IMR-90 (cell line): ENCODE data around the gene ZNF735. TPM values are rescaled to one million over a fixed set of nuclear protein-coding genes. Genes with fewer than 3 reads are reported as not detected.
"Not testable (repeated sequence)": the region's sequence is repeated elsewhere in the genome, so short reads cannot be mapped to it uniquely, and the experiment has no call there.

Source experiments
- ATAC-seq: fragments of 200-7000 bp; cut with Tn5 transposase; 2 replicates; pipeline ENCODE4 v1.9.1; 2020; ENCODE audit warnings: low read depth, mild to moderate bottlenecking, moderate library complexity
- BruUV-seq: library from RNA; stranded (reverse); fragments of 400-500 nt; replicated peaks from 2 replicates; lab custom pipeline; 2021; lab: Mats Ljungman, UMichigan
- CTCF ChIA-PET: fragments of 300-600 bp; formaldehyde crosslinking; extraction: SDS; loops from one replicate; lab custom pipeline; 2021; ENCODE audit warnings: antibody characterized with exemption; lab: Yijun Ruan, JAX
- POLR2A ChIA-PET: fragments of 300-600 bp; sonication (Branson Sonifier 250); formaldehyde crosslinking; loops from one replicate; lab custom pipeline; 2022; ENCODE audit warnings: antibody characterized with exemption; ENCODE audit not compliant: unreplicated experiment; lab: Charles Lee
- DNase-seq: peaks from one replicate; pipeline ENCODE4 v3.0.0; 2013
- H2AFZ ChIP-seq: replicated peaks from 2 replicates; pipeline ENCODE3; 2013; ENCODE audit warnings: low read length, mild to moderate bottlenecking; ENCODE audit not compliant: poor library complexity
- H2AK5ac ChIP-seq: 2 replicates; pipeline ENCODE4 v1.6.1; 2013; ENCODE audit warnings: low read depth, low read length, inconsistent platforms
- H2AK9ac ChIP-seq: replicated peaks from 2 replicates; pipeline ENCODE3; 2013; ENCODE audit warnings: mild to moderate bottlenecking, low read depth, low read length, moderate library complexity; ENCODE audit not compliant: poor library complexity
- H2BK120ac ChIP-seq: 2 replicates; pipeline ENCODE4 v1.6.1; 2013; ENCODE audit warnings: low read depth, low read length, inconsistent platforms
- H2BK15ac ChIP-seq: 3 replicates; pipeline ENCODE4 v1.6.1; 2013; ENCODE audit warnings: low read depth, low read length, inconsistent platforms
- H2BK20ac ChIP-seq: 2 replicates; pipeline ENCODE4 v1.6.1; 2013; ENCODE audit warnings: low read depth, mild to moderate bottlenecking, inconsistent platforms, low read length, moderate library complexity
- H2BK5ac ChIP-seq: 2 replicates; pipeline ENCODE4 v1.6.1; 2013; ENCODE audit warnings: mild to moderate bottlenecking, low read depth, low read length, inconsistent platforms; ENCODE audit not compliant: poor library complexity, severe bottlenecking
- H3K14ac ChIP-seq: replicated peaks from 2 replicates; pipeline ENCODE4 v1.6.1; 2013; ENCODE audit warnings: low read depth, low read length, inconsistent platforms
- H3K18ac ChIP-seq: 2 replicates; pipeline ENCODE4 v1.6.1; 2013; ENCODE audit warnings: low read depth, low read length, control low read depth
- H3K23ac ChIP-seq: 2 replicates; pipeline ENCODE4 v1.6.1; 2013; ENCODE audit warnings: low read depth, low read length, inconsistent platforms
- H3K27ac ChIP-seq: 2 replicates; pipeline ENCODE4 v1.5.1; 2013; ENCODE audit warnings: mild to moderate bottlenecking, control low read depth, low read length; ENCODE audit not compliant: insufficient read depth
- H3K27me3 ChIP-seq: 2 replicates; pipeline ENCODE4 v1.6.1; 2013; ENCODE audit warnings: low read length; ENCODE audit not compliant: control insufficient read depth, insufficient read depth
- H3K36me3 ChIP-seq: 2 replicates; pipeline ENCODE4 v1.6.1; 2013; ENCODE audit warnings: low read length, mixed read lengths; ENCODE audit not compliant: control insufficient read depth, insufficient read depth
- H3K4ac ChIP-seq: 2 replicates; pipeline ENCODE4 v1.6.1; 2013; ENCODE audit warnings: low read depth, low read length, inconsistent platforms
- H3K4me1 ChIP-seq: 2 replicates; pipeline ENCODE4 v1.6.1; 2013; ENCODE audit warnings: low read length, mixed read lengths; ENCODE audit not compliant: control insufficient read depth, insufficient read depth
- H3K4me2 ChIP-seq: 2 replicates; pipeline ENCODE4 v1.6.1; 2013; ENCODE audit warnings: low read depth, mild to moderate bottlenecking, control low read depth, low read length, moderate library complexity
- H3K4me3 ChIP-seq: 2 replicates; pipeline ENCODE4 v1.5.1; 2013; ENCODE audit warnings: low read depth, mild to moderate bottlenecking, control low read depth, low read length, moderate library complexity; ENCODE audit not compliant: insufficient read depth
- H3K56ac ChIP-seq: 2 replicates; pipeline ENCODE4 v1.6.1; 2013; ENCODE audit warnings: low read length, inconsistent platforms; ENCODE audit not compliant: insufficient read depth; ENCODE audit errors: extremely low read depth
- H3K79me1 ChIP-seq, 2 experiments: 2 replicates each; pipeline ENCODE4 v1.6.1; 2013; ENCODE audit warnings: low read length in 2 of 2, inconsistent platforms in 1 of 2, low read depth in 1 of 2
- H3K9ac ChIP-seq: 2 replicates; pipeline ENCODE4 v1.6.1; 2013; ENCODE audit warnings: low read depth, low read length, control low read depth
- H3K9me1 ChIP-seq: 2 replicates; pipeline ENCODE4 v1.6.1; 2013; ENCODE audit warnings: low read length, inconsistent platforms; ENCODE audit not compliant: insufficient read depth
- H3K9me3 ChIP-seq: 2 replicates; pipeline ENCODE4 v1.6.1; 2013; ENCODE audit warnings: low read length; ENCODE audit not compliant: control insufficient read depth, insufficient read depth
- H4K20me1 ChIP-seq: 2 replicates; pipeline ENCODE4 v1.6.1; 2013; ENCODE audit warnings: low read length, inconsistent platforms; ENCODE audit not compliant: insufficient read depth
- H4K5ac ChIP-seq: 2 replicates; pipeline ENCODE4 v1.6.1; 2013; ENCODE audit warnings: mild to moderate bottlenecking, low read depth, low read length, control low read depth
- H4K8ac ChIP-seq, 2 experiments: 2 replicates each; pipeline ENCODE4 v1.6.1; 2013; ENCODE audit warnings: low read depth in 2 of 2, low read length in 2 of 2, control low read depth in 1 of 2, inconsistent platforms in 1 of 2
- H4K91ac ChIP-seq: 2 replicates; pipeline ENCODE4 v1.6.1; 2013; ENCODE audit warnings: low read depth, low read length, inconsistent platforms; ENCODE audit not compliant: insufficient read depth
- WGBS, 2 experiments: methylation state at CpG; one replicate each; pipeline versions ENCODE4 v1.1.5 to v1.1.7; 2013; ENCODE audit warnings: missing lambda C conversion rate in 2 of 2; ENCODE audit not compliant: insufficient read length in 1 of 2; ENCODE audit errors: extremely low coverage in 2 of 2; 5-methylcytosine and 5-hydroxymethylcytosine counted together
- dilution Hi-C: fragments of 300-500 bp; cut with HindIII; formaldehyde crosslinking; loops from one replicate; pipeline ENCODE4 v1.14.3; 2018; ENCODE audit warnings: low sequenced_read_pairs; ENCODE audit not compliant: unreplicated experiment
- in situ Hi-C: fragments of 300-500 bp; cut with MboI; formaldehyde crosslinking; loops from 3 replicates; pipeline ENCODE4 v1.14.3; 2019; ENCODE audit warnings: low sequenced_read_pairs, inconsistent platforms, mixed read lengths
- intact Hi-C: fragments of 100-400 bp; cut with micrococcal nuclease; formaldehyde crosslinking; loops from 2 replicates; pipeline ENCODE4 v1.10.0; 2022
- polyA plus RNA-seq, 3 experiments: library from polyadenylated mRNA; depleted of rRNA; stranded (reverse); fragments of >200 nt; gene quantifications; 2 replicates each; pipeline ENCODE4 v1.2.3, GENCODE V29; 2012; ENCODE audit warnings: low replicate concordance in 1 of 3
- total RNA-seq: library from RNA; depleted of rRNA; stranded (reverse); fragments of >200 nt; gene quantifications from 2 replicates; pipeline ENCODE4 v1.2.3, GENCODE V29; 2012

Gene ZNF735
- total and polyA plus RNA-seq, 2 of the 4 experiments (the other 2 are of a cell fraction): not detected

DNA sequence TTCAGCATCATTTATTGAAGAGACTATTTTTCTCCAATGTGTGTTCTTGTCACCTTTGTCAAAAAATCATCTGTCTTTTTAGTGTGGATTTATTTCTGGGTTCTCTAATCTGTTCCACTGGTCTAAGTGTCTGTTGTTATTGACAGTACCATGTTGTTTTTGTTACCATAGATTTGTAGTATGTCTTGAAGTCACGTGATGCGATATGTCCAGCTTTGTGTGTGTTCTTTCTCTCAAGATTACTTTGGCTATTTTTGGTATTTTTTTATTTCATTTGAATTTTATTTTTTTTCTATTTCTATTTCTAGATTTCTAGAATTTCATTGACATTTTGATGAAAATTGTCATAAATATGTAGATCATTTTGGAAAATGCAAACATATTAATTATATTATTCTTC is 36.0 kb upstream of the ZNF735 start:
- H3K23ac ChIP-seq, H3K36me3 ChIP-seq, BruUV-seq, H2BK5ac ChIP-seq, H3K9ac ChIP-seq, H2BK120ac ChIP-seq, H3K4ac ChIP-seq, intact Hi-C loops, POLR2A ChIA-PET, H3K9me3 ChIP-seq, H2BK20ac ChIP-seq, ATAC-seq, H3K4me2 ChIP-seq, H3K18ac ChIP-seq, H4K8ac ChIP-seq, DNase-seq, H4K5ac ChIP-seq, H3K27ac ChIP-seq, H3K27me3 ChIP-seq, H3K9me1 ChIP-seq, H3K14ac ChIP-seq, H2AFZ ChIP-seq, in situ Hi-C loops, H2AK9ac ChIP-seq, H4K91ac ChIP-seq, dilution Hi-C loops, H4K20me1 ChIP-seq, H2BK15ac ChIP-seq, H2AK5ac ChIP-seq, H3K4me1 ChIP-seq, H3K56ac ChIP-seq, CTCF ChIA-PET, H3K79me1 ChIP-seq, H3K4me3 ChIP-seq: not testable (repeated sequence)
- WGBS, 2 experiments: no CpG with 5 or more reads among the region's 2 CpGs
